Measurements from ENCODE around the gene MTERF2.
A peak's percentile ranks its signal among the peaks of the same experiment; 100 is the strongest.

DNA sequence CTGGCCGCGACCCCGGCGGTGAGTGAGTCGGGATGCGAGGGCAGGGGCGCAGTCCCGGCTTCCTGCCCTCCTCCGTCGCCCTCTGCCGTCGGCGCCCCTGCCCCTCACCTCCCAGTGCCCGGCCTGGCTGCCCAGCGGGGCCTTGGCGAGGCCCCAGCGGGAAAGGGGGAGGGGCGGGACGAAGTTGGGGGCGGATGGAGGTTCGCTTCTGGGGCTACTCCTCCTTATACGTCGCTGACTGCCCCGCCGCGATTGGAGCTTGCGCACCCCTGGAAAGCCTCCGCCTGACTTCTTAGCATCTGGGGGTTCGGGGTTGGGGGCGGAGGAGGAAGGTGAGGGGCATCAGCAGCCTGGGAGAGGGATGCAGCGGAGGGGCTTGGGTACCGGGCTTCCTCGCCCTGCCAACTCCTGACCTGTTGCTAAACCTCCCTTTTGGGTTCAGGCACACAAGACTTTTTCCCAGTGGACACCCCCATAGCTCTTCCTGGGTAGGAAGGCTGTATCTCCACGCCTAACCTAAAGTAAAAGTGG lies 30.8 kb downstream of the MTERF2 start:
- TF ChIP-seq, protein P1, sequence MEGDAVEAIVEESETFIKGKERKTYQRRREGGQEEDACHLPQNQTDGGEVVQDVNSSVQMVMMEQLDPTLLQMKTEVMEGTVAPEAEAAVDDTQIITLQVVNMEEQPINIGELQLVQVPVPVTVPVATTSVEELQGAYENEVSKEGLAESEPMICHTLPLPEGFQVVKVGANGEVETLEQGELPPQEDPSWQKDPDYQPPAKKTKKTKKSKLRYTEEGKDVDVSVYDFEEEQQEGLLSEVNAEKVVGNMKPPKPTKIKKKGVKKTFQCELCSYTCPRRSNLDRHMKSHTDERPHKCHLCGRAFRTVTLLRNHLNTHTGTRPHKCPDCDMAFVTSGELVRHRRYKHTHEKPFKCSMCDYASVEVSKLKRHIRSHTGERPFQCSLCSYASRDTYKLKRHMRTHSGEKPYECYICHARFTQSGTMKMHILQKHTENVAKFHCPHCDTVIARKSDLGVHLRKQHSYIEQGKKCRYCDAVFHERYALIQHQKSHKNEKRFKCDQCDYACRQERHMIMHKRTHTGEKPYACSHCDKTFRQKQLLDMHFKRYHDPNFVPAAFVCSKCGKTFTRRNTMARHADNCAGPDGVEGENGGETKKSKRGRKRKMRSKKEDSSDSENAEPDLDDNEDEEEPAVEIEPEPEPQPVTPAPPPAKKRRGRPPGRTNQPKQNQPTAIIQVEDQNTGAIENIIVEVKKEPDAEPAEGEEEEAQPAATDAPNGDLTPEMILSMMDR (IDR thresholded peaks at IDR 0.05; ENCODE audit: poor library complexity) = peak; percentile 20
- no peak for TF ChIP-seq EZH2 (IDR thresholded peaks at IDR 0.05; ENCODE audit: borderline replicate concordance)
- TF ChIP-seq EZH2phosphoT487 (IDR thresholded peaks at IDR 0.05; ENCODE audit: low read depth, severe bottlenecking, unreplicated experiment) = no peak
